A549 (cell line): ENCODE results near the gene ENTPD5.

Source experiments
- EP300 ChIP-seq, 2 experiments: fragments of >200 bp; sonication (Bioruptor Twin); formaldehyde crosslinking; IDR thresholded peaks; 2 replicates in 1 of 2; 3 replicates in 1 of 2; pipeline ENCODE4 v1.6.1; 2016 to 2017
- MAZ ChIP-seq: fragments of 150-350 bp; IDR thresholded peaks from 2 replicates; pipeline ENCODE4 v1.6.1; 2014; ENCODE audit warnings: antibody characterized with exemption, low read depth, low read length, borderline replicate concordance
- RFX5 ChIP-seq: fragments of 450-650 bp; IDR thresholded peaks from 2 replicates; pipeline ENCODE4 v1.7.1; 2014; ENCODE audit warnings: antibody characterized with exemption, mild to moderate bottlenecking, moderate library complexity
- TF ChIP-seq, protein P1 (sequence below): fragments of >200 bp; sonication (Bioruptor Twin); formaldehyde crosslinking; IDR thresholded peaks from 3 replicates; pipeline ENCODE4 v1.5.1; 2016
- TF ChIP-seq, protein P2 (sequence below): IDR thresholded peaks from 2 replicates; pipeline ENCODE4 v1.6.1; 2012
- TF ChIP-seq, protein P3 (sequence below): IDR thresholded peaks from 2 replicates; pipeline ENCODE4 v1.6.1; 2012

DNA sequence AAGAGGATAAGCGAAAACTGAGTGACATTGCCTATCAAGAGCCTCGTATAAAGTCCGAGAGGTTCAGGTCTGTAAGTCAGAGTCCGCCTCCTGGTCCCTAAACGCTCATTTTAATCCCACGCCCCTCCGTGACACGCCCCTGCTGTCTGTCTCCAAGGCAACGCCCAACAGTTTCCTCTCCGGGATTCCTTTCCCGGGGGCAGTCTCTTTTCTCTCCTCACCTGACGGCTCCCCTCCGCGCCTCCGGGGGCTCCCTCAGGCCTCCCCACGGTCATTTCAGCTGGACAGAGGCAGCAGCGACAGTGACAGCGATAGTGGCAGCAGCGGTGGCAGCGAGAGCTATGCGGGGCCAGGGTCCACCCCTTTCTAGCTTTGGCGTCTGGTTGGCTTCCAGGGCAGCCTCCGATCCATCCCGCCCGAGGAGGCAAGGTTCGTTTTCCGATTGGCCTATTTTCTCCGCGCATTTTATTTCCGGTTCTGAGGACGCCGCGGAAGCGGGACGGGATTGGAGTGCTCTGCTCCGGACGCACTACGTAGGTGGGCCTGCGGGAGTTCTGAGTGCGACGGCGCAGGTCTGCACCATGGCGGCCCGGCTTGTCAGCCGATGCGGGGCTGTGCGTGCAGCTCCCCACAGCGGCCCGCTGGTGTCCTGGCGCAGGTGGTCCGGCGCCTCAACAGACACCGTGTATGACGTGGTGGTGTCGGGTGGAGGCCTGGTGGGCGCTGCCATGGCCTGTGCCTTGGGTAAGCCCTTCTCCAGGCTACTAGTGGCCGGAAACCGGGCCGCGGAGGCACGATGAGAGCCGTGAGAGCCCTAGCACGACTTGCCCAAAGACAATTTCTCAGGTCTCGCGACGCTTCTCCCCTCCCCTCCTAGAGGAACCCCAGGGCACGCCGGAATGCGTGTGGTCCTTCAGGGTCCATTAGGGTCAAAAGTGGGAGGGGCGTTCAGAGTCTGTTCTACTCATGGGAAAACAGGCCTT lies 69.0 kb downstream of the ENTPD5 start, which contains the start of the genes COQ6 and FAM161B:
- TF ChIP-seq EP300 (IDR thresholded peaks at IDR 0.05) (no peak), RFX5 (no peak; the same call in none of the 2 replicates), MAZ (no peak)
- TF ChIP-seq, protein P1, sequence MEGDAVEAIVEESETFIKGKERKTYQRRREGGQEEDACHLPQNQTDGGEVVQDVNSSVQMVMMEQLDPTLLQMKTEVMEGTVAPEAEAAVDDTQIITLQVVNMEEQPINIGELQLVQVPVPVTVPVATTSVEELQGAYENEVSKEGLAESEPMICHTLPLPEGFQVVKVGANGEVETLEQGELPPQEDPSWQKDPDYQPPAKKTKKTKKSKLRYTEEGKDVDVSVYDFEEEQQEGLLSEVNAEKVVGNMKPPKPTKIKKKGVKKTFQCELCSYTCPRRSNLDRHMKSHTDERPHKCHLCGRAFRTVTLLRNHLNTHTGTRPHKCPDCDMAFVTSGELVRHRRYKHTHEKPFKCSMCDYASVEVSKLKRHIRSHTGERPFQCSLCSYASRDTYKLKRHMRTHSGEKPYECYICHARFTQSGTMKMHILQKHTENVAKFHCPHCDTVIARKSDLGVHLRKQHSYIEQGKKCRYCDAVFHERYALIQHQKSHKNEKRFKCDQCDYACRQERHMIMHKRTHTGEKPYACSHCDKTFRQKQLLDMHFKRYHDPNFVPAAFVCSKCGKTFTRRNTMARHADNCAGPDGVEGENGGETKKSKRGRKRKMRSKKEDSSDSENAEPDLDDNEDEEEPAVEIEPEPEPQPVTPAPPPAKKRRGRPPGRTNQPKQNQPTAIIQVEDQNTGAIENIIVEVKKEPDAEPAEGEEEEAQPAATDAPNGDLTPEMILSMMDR = no peak
- TF ChIP-seq, protein P2, sequence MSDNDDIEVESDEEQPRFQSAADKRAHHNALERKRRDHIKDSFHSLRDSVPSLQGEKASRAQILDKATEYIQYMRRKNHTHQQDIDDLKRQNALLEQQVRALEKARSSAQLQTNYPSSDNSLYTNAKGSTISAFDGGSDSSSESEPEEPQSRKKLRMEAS = peak; percentile 80
- TF ChIP-seq, protein P3, sequence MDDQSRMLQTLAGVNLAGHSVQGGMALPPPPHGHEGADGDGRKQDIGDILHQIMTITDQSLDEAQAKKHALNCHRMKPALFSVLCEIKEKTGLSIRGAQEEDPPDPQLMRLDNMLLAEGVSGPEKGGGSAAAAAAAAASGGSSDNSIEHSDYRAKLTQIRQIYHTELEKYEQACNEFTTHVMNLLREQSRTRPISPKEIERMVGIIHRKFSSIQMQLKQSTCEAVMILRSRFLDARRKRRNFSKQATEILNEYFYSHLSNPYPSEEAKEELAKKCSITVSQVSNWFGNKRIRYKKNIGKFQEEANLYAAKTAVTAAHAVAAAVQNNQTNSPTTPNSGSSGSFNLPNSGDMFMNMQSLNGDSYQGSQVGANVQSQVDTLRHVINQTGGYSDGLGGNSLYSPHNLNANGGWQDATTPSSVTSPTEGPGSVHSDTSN = no peak
